GM18526 (cell line): ENCODE results near the gene TNIK.

Experiments
- POLR2A ChIP-seq: IDR thresholded peaks from 3 replicates; pipeline ENCODE4 v1.6.1; 2011; ENCODE audit not compliant: insufficient read length; ENCODE audit errors: extremely low read depth

Gene TNIK

DNA sequence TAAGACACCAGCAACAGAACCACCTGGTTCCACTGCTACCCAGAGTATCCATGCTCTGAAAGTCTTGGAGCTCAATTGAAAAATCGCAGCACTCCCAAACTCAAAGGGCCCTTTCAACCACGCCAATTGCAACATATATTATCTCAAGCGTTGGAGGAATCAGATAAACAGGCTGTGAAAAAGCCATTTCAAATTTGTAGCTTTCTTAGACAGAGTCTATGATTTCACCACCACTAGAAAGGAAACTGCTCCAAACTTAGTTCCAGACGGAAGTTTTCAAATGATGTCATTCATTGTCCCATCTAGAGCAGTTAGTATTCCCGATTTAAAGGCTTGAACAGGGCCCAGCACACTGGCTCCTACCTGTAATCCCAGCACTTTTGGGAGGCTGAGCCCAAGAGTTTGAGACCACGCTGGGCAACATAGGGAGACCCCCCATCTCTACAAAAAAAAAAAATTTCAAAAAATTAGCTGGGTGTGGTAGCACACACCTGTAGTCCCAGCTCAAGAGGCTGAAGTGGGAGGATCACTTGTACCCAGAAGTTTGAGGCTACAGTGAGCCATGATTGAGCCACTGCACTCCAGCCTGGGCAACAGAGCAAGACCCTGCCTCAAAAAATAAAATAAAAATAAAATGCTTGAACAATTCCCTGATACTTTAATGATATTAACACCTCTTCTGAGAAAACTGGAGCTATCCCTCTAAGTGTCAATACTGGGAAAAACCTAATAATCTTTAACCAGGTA lies 16.8 kb downstream of the TNIK start:
- no peak for TF ChIP-seq POLR2A

DNA sequence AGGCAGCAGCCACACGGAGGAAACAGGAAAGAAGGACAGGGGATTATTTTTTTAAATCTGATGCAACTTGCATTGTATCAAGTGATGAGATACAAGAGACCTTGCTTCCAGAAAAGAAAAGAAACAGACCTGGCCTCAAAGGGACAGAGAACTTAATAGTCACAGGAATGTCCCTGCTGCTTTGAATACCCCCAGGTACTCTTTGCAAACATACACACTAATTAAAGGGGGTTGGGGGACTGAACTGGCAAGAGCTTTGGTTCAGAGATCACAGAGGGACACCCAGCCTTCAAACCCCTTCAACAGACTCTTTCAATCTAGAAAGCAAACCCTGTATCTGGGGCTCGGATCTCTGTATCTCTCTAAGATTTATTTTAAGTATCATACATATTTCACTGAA lies 18.0 kb downstream of the TNIK start:
- TF ChIP-seq POLR2A: no peak

DNA sequence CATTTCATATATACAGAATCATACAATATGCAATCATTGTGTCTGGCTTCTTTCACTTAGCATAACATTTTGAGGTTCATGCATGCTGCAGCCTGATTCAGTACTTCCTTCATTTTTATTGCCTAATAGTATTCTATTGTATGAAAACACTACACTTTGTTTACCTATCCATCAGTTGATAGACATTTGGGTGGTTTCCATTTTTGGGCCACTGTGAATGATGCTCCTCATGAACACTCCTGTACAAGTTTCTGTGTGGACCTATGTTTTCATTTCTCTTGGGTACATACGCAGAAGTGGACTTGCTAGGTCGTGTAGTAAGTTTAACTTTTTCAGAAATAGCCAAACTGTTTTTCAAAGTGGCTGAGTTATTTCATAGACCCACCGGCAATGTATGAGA lies 18.8 kb downstream of the TNIK start:
- TF ChIP-seq POLR2A: no peak

DNA sequence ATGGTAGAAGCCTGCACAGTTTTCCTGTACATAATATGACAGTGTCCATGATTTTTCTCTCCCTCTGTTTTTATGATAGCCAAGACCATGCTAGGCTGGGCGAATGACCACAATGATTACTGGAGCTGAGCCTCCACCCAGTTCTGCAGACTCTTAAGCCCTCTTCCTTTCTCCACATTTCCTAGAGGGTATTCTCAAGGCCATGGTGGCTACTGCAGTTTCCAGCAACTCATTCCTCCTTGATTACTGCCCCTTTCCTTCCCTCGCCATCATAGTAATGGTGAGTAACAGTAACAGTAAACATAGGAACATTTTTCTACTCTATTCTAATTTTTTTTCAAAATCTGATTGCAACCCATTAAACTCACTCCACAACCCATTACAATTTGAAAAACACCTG lies 20.2 kb downstream of the TNIK start:
- TF ChIP-seq POLR2A: no peak

DNA sequence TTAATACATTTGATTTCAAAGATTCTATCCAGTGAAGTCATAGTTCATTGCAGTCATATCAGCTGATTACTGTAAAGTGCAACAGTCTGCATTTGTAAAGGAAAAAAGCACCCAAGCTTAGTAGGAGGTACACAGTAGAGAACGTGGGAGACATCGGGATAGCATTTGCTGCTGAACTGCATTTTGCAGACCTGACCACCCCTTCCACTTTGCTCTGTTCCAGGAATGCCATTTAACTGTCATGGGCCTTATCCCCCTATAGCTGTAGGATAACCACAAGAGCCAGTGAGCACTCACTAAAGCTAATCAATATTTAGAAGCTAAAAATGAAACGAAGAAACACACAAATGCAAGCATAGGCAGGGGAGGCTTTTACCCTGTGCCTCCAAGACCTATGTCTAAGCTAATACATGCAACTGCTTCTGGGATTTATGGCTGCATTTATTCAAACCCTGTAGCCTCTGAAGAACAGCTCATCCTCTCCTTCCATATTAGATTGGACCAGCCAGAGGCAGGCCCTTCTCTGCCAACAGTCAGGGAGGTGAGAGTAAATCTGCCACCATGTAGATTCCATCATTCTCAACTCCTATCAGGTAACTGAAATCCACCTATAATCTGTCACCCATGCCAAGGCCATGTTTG lies 23.0 kb downstream of the TNIK start:
- TF ChIP-seq POLR2A: no peak

DNA sequence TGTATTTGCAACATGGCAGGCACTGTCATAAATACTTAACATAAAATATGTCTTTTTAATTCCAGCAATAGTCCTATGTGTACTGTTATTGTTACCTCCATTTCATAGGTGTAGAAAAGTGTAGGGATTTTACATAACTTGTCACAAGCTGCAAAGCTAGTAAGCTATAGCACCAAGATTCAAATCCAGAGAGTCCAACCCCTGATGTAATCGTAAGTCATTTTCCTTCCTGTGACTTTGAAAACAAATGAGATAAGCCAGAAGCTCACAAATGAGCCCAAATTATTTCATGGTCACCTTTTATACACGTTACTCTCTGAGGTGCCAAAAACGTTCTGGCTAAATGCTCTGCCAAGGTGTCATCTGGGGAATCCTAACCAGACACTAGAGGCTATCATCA lies 23.8 kb downstream of the TNIK start:
- TF ChIP-seq POLR2A: no peak

DNA sequence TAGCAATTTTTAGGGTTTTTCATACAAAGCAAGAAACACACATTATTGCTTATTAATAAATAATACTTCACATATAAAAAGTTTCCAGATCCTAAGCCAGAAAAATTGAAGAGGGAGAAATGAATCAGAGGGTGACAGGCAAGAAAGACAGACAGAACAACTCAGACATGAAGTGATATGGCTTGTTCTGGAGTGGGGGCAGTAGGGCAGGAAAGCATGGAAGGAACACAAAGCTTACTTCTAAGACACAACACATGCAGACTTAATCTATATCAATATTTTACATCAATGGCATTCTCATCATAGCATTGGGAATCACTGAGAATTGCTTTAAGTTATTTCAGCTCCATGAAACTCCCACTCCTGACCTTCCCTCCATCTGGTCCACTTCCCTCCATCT lies 24.4 kb downstream of the TNIK start:
- TF ChIP-seq POLR2A: no peak

DNA sequence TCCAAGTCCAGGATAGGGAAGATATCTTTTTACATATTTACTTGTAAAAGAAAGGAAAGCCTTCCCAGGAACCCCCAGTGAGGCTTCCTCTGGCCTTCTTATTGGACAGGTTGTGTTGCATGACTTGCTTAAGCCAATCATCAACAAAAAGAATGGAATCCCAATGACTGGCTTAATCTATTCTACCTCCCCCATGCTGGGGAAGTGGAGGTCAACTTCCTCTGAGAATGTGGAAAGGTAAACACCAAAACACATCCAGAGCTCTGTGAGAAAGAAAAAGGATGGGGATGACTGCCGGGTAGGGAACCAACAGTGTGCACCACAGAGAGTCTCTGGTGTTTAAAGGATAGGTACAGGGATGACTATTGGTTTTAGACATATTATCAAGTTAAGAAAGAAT lies 25.1 kb downstream of the TNIK start:
- TF ChIP-seq POLR2A: no peak

DNA sequence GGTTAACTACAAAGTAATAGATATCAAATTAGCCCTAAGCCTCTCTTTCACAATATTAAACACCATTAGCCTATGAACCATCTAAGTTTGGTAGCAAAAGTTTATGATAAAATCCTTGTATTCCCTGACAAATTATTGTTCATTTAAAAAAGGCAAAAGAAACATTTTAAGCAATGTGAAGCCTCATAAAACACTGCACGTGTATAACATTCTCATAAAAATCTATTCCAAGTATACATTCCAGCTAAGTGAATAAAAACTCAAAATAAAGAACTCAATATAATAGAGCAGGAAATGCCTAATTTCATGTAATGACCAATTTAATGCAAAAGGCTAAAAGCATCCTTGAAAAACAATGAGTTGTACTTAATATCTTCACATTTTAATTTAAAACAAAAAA lies 27.7 kb downstream of the TNIK start:
- no peak for TF ChIP-seq POLR2A

DNA sequence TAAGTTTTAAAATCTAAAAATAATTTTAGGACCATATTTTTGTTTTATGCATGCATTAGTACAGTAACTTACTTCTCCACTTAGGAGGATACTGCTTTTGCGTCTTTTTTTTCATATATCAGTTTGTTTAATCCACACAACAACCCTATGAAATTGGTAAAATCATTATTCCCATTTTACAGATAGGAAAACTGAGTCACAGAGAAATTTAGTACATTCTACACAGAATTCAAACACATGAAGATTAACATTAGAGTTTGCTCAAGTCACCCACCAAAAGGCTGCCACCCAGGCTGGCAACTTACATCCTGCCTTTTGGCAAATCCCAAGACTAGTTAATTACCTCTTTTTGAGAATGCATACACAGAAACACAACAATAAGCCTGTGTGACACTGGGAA lies 28.7 kb downstream of the TNIK start:
- no peak for TF ChIP-seq POLR2A

DNA sequence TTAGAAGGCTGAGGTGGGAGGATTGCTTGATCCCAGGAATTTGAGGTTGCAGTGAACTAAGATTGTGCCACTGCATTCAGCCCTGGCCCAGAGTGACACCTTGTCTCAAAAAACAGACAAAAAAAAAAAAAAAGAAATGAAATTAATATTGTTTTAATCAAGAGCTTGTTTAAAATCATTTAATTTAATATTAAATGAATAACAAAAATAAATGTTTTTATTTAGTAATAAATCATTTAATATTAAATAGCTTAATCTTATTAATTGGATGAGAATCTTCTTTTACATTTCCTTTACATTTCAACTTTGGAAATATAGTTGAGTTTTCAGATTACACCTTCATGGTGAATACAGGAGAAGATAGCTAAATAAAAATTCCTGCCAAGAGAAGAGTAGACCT lies 29.7 kb downstream of the TNIK start:
- no peak for TF ChIP-seq POLR2A

DNA sequence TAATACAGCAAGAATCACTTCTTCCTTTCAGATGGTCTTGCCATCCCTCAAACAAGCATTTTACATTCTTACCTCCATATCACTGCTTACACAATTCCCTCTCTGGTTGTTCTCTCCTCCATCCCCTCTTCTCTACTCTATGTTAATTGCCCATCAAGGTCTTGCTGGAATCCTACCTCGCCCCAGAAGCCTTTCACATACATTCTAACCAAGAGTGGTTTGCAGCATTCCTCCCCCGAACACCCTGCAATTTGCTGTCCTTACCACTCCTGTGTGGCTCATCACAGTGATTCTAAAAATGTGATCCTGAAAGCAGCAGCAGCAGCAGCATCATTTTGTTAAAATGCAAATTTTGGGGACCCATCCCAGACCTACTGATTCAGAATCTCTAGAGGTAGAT lies 30.6 kb downstream of the TNIK start:
- no peak for TF ChIP-seq POLR2A

DNA sequence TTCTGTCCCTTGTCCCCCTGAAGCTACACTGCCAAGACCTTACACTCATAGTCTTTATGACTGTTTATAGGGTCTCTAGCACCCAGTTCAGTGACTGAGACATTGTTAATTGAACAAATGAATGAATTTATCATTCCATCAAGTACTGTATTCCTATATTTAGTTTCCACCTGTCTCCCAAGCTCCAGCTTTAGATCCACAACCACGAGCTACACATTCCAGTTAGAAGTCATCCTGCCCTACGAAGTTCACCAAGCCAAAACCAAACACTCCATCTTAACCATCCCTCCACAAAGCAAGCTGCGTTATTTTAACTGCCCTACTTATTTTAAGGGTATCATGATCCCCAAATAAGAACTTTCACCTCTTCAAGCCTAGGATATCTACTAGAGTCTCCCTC lies 31.3 kb downstream of the TNIK start:
- no peak for TF ChIP-seq POLR2A

DNA sequence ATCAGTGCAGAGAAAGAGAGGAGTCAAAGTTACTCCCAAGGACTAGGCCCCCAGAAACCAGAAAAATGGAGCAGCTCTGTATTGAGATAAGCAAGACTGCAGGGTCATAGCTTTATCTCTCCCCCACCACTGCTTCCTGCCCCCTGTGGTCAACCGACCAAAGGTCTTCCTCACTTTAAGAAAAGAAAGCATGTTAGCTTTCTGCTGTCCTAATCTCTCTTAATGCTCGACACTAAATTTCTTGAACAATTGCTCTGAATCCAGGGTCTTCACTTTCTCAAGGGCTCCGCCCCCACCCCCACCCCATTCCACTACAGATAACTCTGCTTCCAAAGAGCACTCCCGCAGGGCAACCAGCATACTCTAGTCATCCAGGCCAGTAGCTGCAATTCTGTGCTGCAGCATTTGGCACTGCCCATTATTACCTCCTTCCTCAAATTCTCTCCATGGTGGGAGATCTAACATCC lies 31.9 kb downstream of the TNIK start:
- no peak for TF ChIP-seq POLR2A

DNA sequence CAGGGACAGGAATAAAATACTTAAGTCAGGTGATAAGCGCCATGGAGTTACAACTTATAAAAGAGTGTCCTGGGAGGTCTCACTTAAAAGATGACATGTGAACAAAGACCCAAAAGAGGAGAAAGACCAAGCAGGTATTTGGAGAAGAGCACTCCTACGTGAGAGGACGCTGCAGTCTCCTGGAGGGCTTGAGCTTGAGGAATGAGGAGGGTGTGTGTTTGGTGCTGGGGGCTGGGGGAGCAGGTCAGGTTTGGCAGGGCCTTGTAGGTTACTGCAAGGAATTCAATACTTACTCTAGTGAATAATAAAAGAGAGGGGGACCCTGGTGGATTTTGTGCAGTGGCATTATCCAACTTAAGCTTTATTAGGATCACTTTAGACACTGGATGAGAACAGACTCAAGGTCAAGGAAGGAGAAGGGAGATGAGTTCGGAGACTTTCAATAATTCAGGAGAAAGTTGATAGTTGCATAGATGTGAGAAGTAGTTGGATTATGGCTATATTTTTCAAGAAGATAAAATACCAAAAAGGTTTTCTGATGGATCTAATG lies 32.4 kb downstream of the TNIK start:
- TF ChIP-seq POLR2A: no peak

DNA sequence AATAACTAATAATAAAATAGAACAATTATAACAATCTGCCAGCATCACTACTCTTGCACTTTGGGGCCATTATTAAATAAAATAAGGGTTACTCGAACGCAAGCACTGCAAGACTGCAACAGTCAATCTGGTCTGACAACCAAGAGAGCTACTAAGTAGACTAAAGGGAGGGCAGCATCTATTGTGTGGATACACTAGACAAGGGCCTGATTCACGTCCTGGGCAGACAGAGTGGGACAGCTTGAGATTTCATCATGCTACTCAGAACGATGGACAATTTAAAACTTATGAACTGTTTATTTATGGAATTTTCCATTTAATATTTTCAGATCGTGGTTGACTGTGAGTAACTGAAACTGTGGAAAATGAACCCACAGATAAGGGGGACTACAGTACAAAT lies 39.5 kb downstream of the TNIK start:
- TF ChIP-seq POLR2A: no peak

DNA sequence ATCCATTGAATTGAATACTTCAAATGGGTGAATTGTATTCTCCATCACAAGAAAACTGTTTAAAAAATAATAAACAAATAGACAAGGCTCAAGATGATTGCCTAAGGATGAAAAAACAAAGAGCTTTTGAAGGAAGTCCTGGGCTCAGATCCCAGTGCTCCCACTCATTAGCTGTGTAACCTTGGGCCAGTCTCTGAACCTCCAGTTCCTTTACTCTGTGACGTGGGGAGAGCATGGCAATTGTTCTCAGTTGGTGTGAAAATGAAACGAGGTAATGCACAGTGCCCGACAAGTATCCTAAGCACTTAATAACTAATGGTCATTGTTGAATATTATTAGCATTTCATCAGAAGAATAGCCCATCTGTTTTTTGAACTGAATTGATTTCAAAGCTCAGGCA lies 40.7 kb downstream of the TNIK start:
- no peak for TF ChIP-seq POLR2A
